Spleen (tissue), 11 donors: ENCODE data around the gene NFYC. TPM values are rescaled to one million over a fixed set of nuclear protein-coding genes. Genes with fewer than 3 reads are reported as not detected.
A peak's percentile ranks its signal among the peaks of the same experiment; 100 is the strongest.

ENCODE experiments used
- DNase-seq: peaks from one replicate; pipeline ENCODE4 v3.0.0-alpha.2; 2020
- H3K27ac ChIP-seq, 8 donors: fragments of 200-600 bp; sonication (generic) in 7 of 8; 1 replicate in 4 of 8; 2 replicates in 4 of 8; pipeline versions ENCODE4 v1.5.0 to v1.8.0; 2016 to 2021; ENCODE audit warnings: inconsistent platforms in 4 of 8, mild to moderate bottlenecking in 4 of 8, moderate library complexity in 1 of 8
- H3K27me3 ChIP-seq, 7 donors: fragments of 200-600 bp; sonication (generic) in 6 of 7; replicated peaks in 1 of 7; 1 replicate in 4 of 7; 2 replicates in 3 of 7; pipeline versions ENCODE4 v1.5.0 to v1.8.0; 2016 to 2021; ENCODE audit warnings: inconsistent platforms in 3 of 7, mild to moderate bottlenecking in 1 of 7
- H3K36me3 ChIP-seq, 6 donors: fragments of 200-600 bp; sonication (generic) in 5 of 6; 1 replicate in 4 of 6; 2 replicates in 2 of 6; pipeline versions ENCODE4 v1.5.0 to v1.8.0; 2016 to 2021; ENCODE audit warnings: inconsistent platforms in 2 of 6
- H3K4me1 ChIP-seq, 6 donors: fragments of 200-600 bp; sonication (generic) in 5 of 6; 1 replicate in 3 of 6; 2 replicates in 3 of 6; pipeline versions ENCODE4 v1.5.0 to v1.8.0; 2016 to 2021; ENCODE audit warnings: inconsistent platforms in 3 of 6
- H3K4me3 ChIP-seq, 8 donors: fragments of 200-600 bp; sonication (generic) in 7 of 8; 1 replicate in 4 of 8; 2 replicates in 4 of 8; pipeline versions ENCODE4 v1.5.0 to v1.8.0; 2016 to 2021; ENCODE audit warnings: inconsistent platforms in 4 of 8, mild to moderate bottlenecking in 4 of 8, moderate library complexity in 2 of 8
- H3K9me3 ChIP-seq, 8 donors: fragments of 200-600 bp; sonication (generic) in 7 of 8; 1 replicate in 4 of 8; 2 replicates in 4 of 8; pipeline versions ENCODE4 v1.5.0 to v1.8.0; 2016 to 2021; ENCODE audit warnings: inconsistent platforms in 4 of 8
- POLR2A ChIP-seq, 3 donors: fragments of 450-650 bp; IDR thresholded peaks; one replicate each; pipeline ENCODE4 v1.5.1; 2017; ENCODE audit warnings: antibody characterized with exemption in 3 of 3, mild to moderate bottlenecking in 1 of 3
- POLR2AphosphoS5 ChIP-seq, 3 donors: sonication (generic); formaldehyde crosslinking; IDR thresholded peaks; one replicate each; pipeline ENCODE4 v1.5.1; 2017; ENCODE audit warnings: antibody characterized with exemption in 3 of 3
- whole genome bisulfite sequencing, 5 donors: extraction: QIAGEN DNeasy Blood & Tissue Kit in 3 of 5; methylation state at CpG; one replicate each; pipeline versions ENCODE4 v1.1.5 to v1.1.7; 2013 to 2018; 5-methylcytosine and 5-hydroxymethylcytosine counted together
- intact Hi-C: fragments of 100-400 bp; cut with DNase I; formaldehyde crosslinking; loops from one replicate; pipeline ENCODE4 v1.15.0; 2023; ENCODE audit warnings: low total_unique reads
- polyA plus RNA-seq, 3 donors: library from polyadenylated mRNA; stranded (reverse); fragments of 200-250 nt; gene quantifications; one replicate each; pipeline ENCODE4 v1.2.1, GENCODE V29; 2013
- total RNA-seq, 7 donors: library from RNA; depleted of rRNA in 3 of 7; stranded (reverse); fragments of >200 nt in 3 of 7; fragmentation: NEBNext Ultra II Directional in 4 of 7; extraction: Animal tissue kit (Norgen Biotek cat#: 25700) in 4 of 7; gene quantifications; one replicate each; pipeline versions ENCODE4 v1.1.0 to v1.2.1, GENCODE V29; 2016 to 2021
- TF ChIP-seq, protein P1 (sequence below), 11 experiments: fragments of 200-600 bp in 7 of 11; fragments of 450-650 bp in 4 of 11; sonication (generic) in 4 of 11; IDR thresholded peaks in 8 of 11; conservative IDR thresholded peaks in 3 of 11; 1 replicate in 7 of 11; 2 replicates in 4 of 11; pipeline versions ENCODE4 v1.4.0 to v1.8.0; 2016 to 2021; ENCODE audit warnings: antibody characterized with exemption in 11 of 11, inconsistent platforms in 4 of 11, mild to moderate bottlenecking in 1 of 11
- donor health status: healthy with polysubstance abuse.
- donor health status: DM: no; HTN: no; CAD: no; lungs with moderate emphysema.
- donor health status: DM: no; HTN: no; CAD: no.
- donor health status: Bipolar disorder and iron deficiency.
- donor health status: healthy.
- donor health status: DM: no; HTN: no; CAD: no.
- donor health status: DM: yes; HTN: yes; CAD: no.

The NFYC gene
- total and polyA plus RNA-seq, 10 donors = 34.6 to 99.0 (median 67.7) TPM

DNA sequence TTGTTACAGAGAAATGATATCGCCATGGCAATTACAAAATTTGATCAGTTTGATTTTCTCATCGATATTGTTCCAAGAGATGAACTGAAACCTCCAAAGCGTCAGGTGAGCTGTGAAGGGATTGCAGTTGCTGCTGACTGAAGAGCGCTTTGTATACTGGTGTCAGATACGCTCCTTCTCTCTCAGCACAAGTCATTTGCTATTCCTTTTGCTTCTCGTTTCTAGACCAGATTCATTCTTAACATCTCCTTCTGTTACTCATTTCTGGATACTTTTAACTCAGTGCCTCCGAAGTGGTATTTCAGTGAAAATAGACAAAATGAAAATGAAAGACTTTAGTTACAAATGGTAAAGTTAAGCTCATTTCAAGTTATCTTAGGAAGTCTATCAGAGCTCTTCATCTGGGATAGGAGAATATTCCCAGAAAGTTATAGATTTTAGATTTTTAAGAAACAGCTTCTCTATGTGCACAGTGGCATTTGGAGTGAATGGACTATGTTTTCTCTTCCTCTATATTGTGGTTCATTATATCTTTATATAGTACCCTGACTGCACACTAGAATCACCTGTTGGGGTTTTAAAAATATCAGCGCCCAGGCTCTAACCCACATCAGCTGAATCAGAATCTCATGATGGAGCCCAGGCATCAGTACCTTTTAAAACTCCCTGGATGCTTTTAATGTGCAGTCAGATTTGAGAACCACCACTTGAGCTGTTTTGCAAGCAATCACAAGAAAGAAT lies 61.8 kb downstream of the NFYC start:
- no peak overlapping the region for H3K4me3 ChIP-seq
- TF ChIP-seq, protein P1, sequence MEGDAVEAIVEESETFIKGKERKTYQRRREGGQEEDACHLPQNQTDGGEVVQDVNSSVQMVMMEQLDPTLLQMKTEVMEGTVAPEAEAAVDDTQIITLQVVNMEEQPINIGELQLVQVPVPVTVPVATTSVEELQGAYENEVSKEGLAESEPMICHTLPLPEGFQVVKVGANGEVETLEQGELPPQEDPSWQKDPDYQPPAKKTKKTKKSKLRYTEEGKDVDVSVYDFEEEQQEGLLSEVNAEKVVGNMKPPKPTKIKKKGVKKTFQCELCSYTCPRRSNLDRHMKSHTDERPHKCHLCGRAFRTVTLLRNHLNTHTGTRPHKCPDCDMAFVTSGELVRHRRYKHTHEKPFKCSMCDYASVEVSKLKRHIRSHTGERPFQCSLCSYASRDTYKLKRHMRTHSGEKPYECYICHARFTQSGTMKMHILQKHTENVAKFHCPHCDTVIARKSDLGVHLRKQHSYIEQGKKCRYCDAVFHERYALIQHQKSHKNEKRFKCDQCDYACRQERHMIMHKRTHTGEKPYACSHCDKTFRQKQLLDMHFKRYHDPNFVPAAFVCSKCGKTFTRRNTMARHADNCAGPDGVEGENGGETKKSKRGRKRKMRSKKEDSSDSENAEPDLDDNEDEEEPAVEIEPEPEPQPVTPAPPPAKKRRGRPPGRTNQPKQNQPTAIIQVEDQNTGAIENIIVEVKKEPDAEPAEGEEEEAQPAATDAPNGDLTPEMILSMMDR (IDR thresholded peaks at IDR 0.05 in 8 of 11, conservative IDR thresholded peaks at IDR 0.05 in 3 of 11) = no peak
- no peak for TF ChIP-seq POLR2A (IDR thresholded peaks at IDR 0.05)
- TF ChIP-seq POLR2AphosphoS5 (IDR thresholded peaks at IDR 0.05) = no peak
- H3K36me3 ChIP-seq = peaks cover 0 to 100% (median 73%) of the 10 kb centered on the region in 6 donors
- H3K4me1 ChIP-seq = peaks cover 0 to 5% (median 0%) of the 10 kb centered on the region in 6 donors
- 71 to 88% (median 84%) methylated on average over 8 of the region's 8 CpGs for WGBS, 5 donors
- intact Hi-C loops = no loop called here
- H3K9me3 ChIP-seq = no peaks in the 10 kb centered on the region
- no peak overlapping the region for H3K27ac ChIP-seq
- H3K27me3 ChIP-seq = no peaks in the 10 kb centered on the region
- DNase-seq = no peak

DNA sequence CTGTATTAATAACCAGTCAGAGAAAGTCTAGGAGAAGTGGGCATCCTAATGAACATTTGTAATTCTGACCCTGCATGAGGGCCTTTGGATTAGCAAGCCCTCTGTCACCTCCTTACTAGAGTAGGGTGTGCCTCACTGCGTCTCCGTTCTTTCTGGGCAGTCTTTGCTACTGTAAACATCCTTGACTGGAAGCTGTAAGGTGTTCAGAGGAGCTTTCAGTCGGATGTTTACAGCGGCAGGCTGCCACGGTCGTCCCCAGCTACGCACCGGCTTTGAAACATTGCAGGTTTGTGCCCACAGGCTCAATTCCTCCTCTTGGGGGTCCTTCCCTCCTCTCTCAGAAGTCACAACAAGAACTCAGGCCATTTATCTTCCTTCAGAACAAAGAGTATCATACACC lies 62.7 kb downstream of the NFYC start:
- DNase-seq = no peak
- 94 to 98% (median 97%) methylated on average over 8 of the region's 8 CpGs for WGBS, 5 donors
- TF ChIP-seq POLR2A (IDR thresholded peaks at IDR 0.05) = no peak
- no peak for TF ChIP-seq POLR2AphosphoS5 (IDR thresholded peaks at IDR 0.05)
- TF ChIP-seq, protein P1 (IDR thresholded peaks at IDR 0.05 in 8 of 11, conservative IDR thresholded peaks at IDR 0.05 in 3 of 11) = no peak
- intact Hi-C loops = no loop called here
- Histone ChIP-seq H3K27me3 (no peaks in the 10 kb centered on the region), H3K4me1 (peaks cover 0 to 5% (median 0%) of the 10 kb centered on the region in 6 donors), H3K27ac (peak overlapping the region in 1 of 8 donors; percentile 24), H3K4me3 (no peak overlapping the region), H3K36me3 (peaks cover 0 to 100% (median 73%) of the 10 kb centered on the region in 6 donors), H3K9me3 (no peaks in the 10 kb centered on the region)

DNA sequence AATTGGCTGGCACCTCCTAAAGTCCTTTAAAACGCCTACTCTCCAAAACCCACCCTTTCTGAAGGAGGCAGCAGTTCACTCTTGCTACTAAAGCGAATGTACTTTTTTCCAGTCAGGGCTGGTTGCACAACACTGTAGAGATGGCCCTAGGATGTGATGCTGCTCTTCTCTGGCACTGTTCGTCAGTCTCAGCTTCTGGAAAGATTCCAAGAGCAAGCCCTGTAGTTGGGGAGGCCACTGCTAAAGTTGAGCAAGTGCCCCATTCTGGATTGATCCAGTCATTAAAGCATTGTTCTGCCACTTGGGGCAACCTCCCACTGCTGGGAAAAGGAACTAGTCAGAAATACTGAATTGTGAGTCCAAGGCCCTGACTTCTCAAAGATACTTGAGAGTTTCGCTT lies 63.6 kb downstream of the NFYC start:
- TF ChIP-seq POLR2A (IDR thresholded peaks at IDR 0.05) (no peak), POLR2AphosphoS5 (IDR thresholded peaks at IDR 0.05) (peak in 1 of 3 donors; percentile 28)
- Histone ChIP-seq H3K27me3 (no peaks in the 10 kb centered on the region), H3K4me3 (no peak overlapping the region), H3K36me3 (peaks cover 0 to 100% (median 73%) of the 10 kb centered on the region in 6 donors), H3K27ac (peak overlapping the region in 2 of 8 donors; percentile 21 to 24), H3K4me1 (peaks cover 0 to 5% (median 0%) of the 10 kb centered on the region in 6 donors), H3K9me3 (no peaks in the 10 kb centered on the region)
- intact Hi-C loops = no loop called here
- WGBS, 5 donors = 64 to 85% (median 72%) methylated on average over 4 of the region's 4 CpGs
- no peak for DNase-seq

DNA sequence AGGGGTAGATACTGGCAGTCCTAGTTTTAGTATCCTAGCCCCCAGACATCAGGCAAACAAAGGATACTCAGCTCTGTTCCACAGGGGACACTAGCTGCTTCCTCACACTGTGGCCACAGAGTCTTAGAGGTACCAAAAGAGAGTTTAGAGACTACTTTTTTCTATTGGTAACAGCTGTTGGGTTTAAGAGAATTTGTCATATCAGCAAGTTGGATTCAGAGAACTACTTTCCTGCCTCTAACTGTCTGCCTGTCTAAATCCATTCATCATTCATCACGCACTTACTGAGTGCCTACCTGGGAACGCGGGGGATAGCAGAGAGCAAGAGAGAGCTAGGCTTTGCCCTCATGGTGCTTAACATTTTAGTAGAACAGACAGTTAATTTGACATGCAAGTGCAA lies 65.0 kb downstream of the NFYC start:
- no peaks in the 10 kb centered on the region for H3K9me3 ChIP-seq
- peaks cover 0 to 16% (median 0%) of the 10 kb centered on the region in 6 donors for H3K4me1 ChIP-seq
- TF ChIP-seq POLR2A (IDR thresholded peaks at IDR 0.05) (no peak), POLR2AphosphoS5 (IDR thresholded peaks at IDR 0.05) (no peak)
- TF ChIP-seq, protein P1 (IDR thresholded peaks at IDR 0.05 in 8 of 11, conservative IDR thresholded peaks at IDR 0.05 in 3 of 11) = no peak
- H3K4me3 ChIP-seq = no peak overlapping the region
- no peak overlapping the region for H3K27ac ChIP-seq
- DNase-seq = no peak
- H3K27me3 ChIP-seq = no peaks in the 10 kb centered on the region
- peaks cover 0 to 100% (median 80%) of the 10 kb centered on the region in 6 donors for H3K36me3 ChIP-seq
- 90 to 99% (median 96%) methylated on average over 3 of the region's 3 CpGs for WGBS, 5 donors
- intact Hi-C loops = no loop called here
